ENCODE data around the gene ZRSR2.

- no peak for TF ChIP-seq CTCF (conservative IDR thresholded peaks at IDR 0.05; ENCODE audit: low read depth in 2 of 2)
- no peak for TF ChIP-seq EZH2 (IDR thresholded peaks at IDR 0.05; ENCODE audit: low read depth, unreplicated experiment)
Observed at GRCh38 chrX:15804563-15804962, 14.3 kb downstream of the ZRSR2 start.
